PC-3 (cell line): ENCODE results near the gene KIAA2012. TPM values are rescaled to one million over a fixed set of nuclear protein-coding genes. Genes with fewer than 3 reads are reported as not detected.

Experiments
- ATAC-seq: fragments of 200-7000 bp; cut with Tn5 transposase; 2 replicates; pipeline ENCODE4 v1.9.1; 2020; ENCODE audit warnings: mild to moderate bottlenecking, moderate library complexity
- BruUV-seq: library from RNA; stranded (reverse); fragments of 400-500 nt; replicated peaks from 2 replicates; lab custom pipeline; 2021; lab: Mats Ljungman, UMichigan
- CTCF ChIA-PET: fragments of 300-600 bp; sonication (Branson Sonifier 250); formaldehyde crosslinking; loops from one replicate; lab custom pipeline; 2022; ENCODE audit warnings: antibody characterized with exemption; lab: Charles Lee
- POLR2A ChIA-PET: fragments of 300-600 bp; sonication (Branson Sonifier 250); formaldehyde crosslinking; loops from one replicate; lab custom pipeline; 2022; ENCODE audit warnings: antibody characterized with exemption; ENCODE audit not compliant: unreplicated experiment; lab: Charles Lee
- DNase-seq: peaks from one replicate; pipeline ENCODE4 v3.0.0-alpha.2; 2015
- H2AFZ ChIP-seq: fragments of 300-600 bp; sonication (generic); 2 replicates; pipeline ENCODE4 v1.6.0; 2016; ENCODE audit warnings: antibody characterized with exemption, low read length
- H3F3A ChIP-seq: fragments of 300-600 bp; sonication (generic); one replicate; pipeline ENCODE4 v1.6.0; 2017; ENCODE audit warnings: antibody characterized with exemption, low read length, control low read depth, mild to moderate bottlenecking; ENCODE audit not compliant: unreplicated experiment
- H3K27ac ChIP-seq: fragments of 300-600 bp; sonication (generic); 2 replicates; pipeline ENCODE4 v1.5.1; 2016; ENCODE audit warnings: mild to moderate bottlenecking, low read length
- H3K27me3 ChIP-seq: fragments of 300-600 bp; sonication (generic); 2 replicates; pipeline ENCODE4 v1.6.1; 2016; ENCODE audit warnings: low read length, mixed read lengths
- H3K36me3 ChIP-seq: fragments of 300-600 bp; sonication (generic); 2 replicates; pipeline ENCODE4 v1.6.1; 2016; ENCODE audit warnings: low read depth, mixed run types, low read length, mixed read lengths
- H3K4me1 ChIP-seq: fragments of 300-600 bp; sonication (generic); 2 replicates; pipeline ENCODE4 v1.5.1; 2016; ENCODE audit warnings: low read length; ENCODE audit not compliant: insufficient read depth
- H3K4me2 ChIP-seq: fragments of 300-600 bp; sonication (generic); 2 replicates; pipeline ENCODE4 v1.6.0; 2016; ENCODE audit warnings: low read length
- H3K4me3 ChIP-seq: fragments of 300-600 bp; sonication (generic); 2 replicates; pipeline ENCODE4 v1.5.1; 2016; ENCODE audit warnings: mild to moderate bottlenecking, low read length, mixed read lengths
- H3K79me2 ChIP-seq: fragments of 300-600 bp; sonication (generic); 2 replicates; pipeline ENCODE4 v1.6.1; 2017; ENCODE audit warnings: low read length, mixed read lengths
- H3K9ac ChIP-seq: fragments of 300-600 bp; sonication (generic); 2 replicates; pipeline ENCODE4 v1.6.0; 2016; ENCODE audit warnings: mild to moderate bottlenecking, low read length
- H3K9me2 ChIP-seq: fragments of 300-600 bp; sonication (generic); replicated peaks from 2 replicates; pipeline ENCODE4 v1.6.1; 2016; ENCODE audit warnings: mixed run types, low read length, mixed read lengths
- H3K9me3 ChIP-seq: fragments of 300-600 bp; sonication (generic); 2 replicates; pipeline ENCODE4 v1.6.1; 2016; ENCODE audit warnings: low read length, mixed read lengths
- H4K20me1 ChIP-seq: fragments of 300-600 bp; sonication (generic); 2 replicates; pipeline ENCODE4 v1.6.1; 2016; ENCODE audit warnings: low read length, mixed read lengths
- EZH2 ChIP-seq: fragments of 300-600 bp; sonication (generic); IDR thresholded peaks from one replicate; pipeline ENCODE4 v1.6.1; 2017; ENCODE audit warnings: antibody characterized with exemption, mild to moderate bottlenecking, low read length; ENCODE audit not compliant: unreplicated experiment
- EZH2phosphoT487 ChIP-seq: fragments of 300-600 bp; sonication (generic); IDR thresholded peaks from 2 replicates; pipeline ENCODE4 v1.6.1; 2018; ENCODE audit warnings: mild to moderate bottlenecking, antibody characterized with exemption, low read length, borderline replicate concordance
- intact Hi-C: fragments of 100-400 bp; cut with micrococcal nuclease; formaldehyde crosslinking; loops from 2 replicates; pipeline ENCODE4 v1.9.0; 2023
- total RNA-seq: library from RNA; depleted of rRNA; stranded (reverse); fragments of >200 nt; gene quantifications from 2 replicates; pipeline ENCODE4 v1.2.3, GENCODE V29; 2014
- TF ChIP-seq, protein P1 (sequence below): fragments of 300-600 bp; sonication (generic); conservative IDR thresholded peaks from 2 replicates; pipeline ENCODE4 v1.5.1; 2017; ENCODE audit warnings: antibody characterized with exemption, low read depth, mild to moderate bottlenecking, low read length

KIAA2012 gene
- total RNA-seq, 1 experiment from 2014 or later: not detected

DNA sequence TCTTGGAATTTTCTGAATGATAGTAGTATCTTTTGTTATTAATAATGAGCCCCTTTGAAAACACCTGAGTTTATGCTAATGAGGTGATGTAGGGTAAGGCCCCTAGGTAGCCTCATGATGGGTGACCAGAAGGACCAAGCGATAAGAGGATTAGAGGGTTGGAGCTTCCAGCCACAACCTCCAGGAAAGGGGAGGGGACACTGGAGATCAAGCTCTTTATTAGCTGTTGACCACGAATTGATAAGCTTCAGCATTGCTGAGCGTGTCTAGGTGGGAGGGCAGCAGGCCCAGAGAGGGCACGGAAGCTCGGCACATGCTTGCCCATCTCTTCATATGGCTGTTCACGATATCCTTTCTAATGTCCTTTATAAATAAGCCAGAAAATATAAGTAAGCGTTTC lies 39.0 kb downstream of the KIAA2012 start:
- no peaks in the 10 kb centered on the region for H3K36me3 ChIP-seq
- ATAC-seq (no peak), DNase-seq (no peak)
- H3K9ac ChIP-seq: no peak overlapping the region
- no peaks in the 10 kb centered on the region for H3K9me3 ChIP-seq
- H3K4me3 ChIP-seq: no peak overlapping the region
- H3K27ac ChIP-seq: no peak overlapping the region
- H4K20me1 ChIP-seq: no peaks in the 10 kb centered on the region
- no peaks in the 10 kb centered on the region for H3K27me3 ChIP-seq
- H2AFZ ChIP-seq: no peak overlapping the region
- ChIA-PET CTCF (no interaction called here), POLR2A (no interaction called here)
- intact Hi-C loops: no loop called here
- TF ChIP-seq, protein P1, sequence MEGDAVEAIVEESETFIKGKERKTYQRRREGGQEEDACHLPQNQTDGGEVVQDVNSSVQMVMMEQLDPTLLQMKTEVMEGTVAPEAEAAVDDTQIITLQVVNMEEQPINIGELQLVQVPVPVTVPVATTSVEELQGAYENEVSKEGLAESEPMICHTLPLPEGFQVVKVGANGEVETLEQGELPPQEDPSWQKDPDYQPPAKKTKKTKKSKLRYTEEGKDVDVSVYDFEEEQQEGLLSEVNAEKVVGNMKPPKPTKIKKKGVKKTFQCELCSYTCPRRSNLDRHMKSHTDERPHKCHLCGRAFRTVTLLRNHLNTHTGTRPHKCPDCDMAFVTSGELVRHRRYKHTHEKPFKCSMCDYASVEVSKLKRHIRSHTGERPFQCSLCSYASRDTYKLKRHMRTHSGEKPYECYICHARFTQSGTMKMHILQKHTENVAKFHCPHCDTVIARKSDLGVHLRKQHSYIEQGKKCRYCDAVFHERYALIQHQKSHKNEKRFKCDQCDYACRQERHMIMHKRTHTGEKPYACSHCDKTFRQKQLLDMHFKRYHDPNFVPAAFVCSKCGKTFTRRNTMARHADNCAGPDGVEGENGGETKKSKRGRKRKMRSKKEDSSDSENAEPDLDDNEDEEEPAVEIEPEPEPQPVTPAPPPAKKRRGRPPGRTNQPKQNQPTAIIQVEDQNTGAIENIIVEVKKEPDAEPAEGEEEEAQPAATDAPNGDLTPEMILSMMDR: no peak
- TF ChIP-seq EZH2 (no peak), EZH2phosphoT487 (no peak)
- H3K9me2 ChIP-seq: no peaks in the 10 kb centered on the region
- no peak overlapping the region for H3K4me2 ChIP-seq
- H3F3A ChIP-seq: no peaks in the 10 kb centered on the region
- H3K79me2 ChIP-seq: no peaks in the 10 kb centered on the region
- peaks cover 33% of the 10 kb centered on the region for H3K4me1 ChIP-seq
- BruUV-seq: no TSS peak

DNA sequence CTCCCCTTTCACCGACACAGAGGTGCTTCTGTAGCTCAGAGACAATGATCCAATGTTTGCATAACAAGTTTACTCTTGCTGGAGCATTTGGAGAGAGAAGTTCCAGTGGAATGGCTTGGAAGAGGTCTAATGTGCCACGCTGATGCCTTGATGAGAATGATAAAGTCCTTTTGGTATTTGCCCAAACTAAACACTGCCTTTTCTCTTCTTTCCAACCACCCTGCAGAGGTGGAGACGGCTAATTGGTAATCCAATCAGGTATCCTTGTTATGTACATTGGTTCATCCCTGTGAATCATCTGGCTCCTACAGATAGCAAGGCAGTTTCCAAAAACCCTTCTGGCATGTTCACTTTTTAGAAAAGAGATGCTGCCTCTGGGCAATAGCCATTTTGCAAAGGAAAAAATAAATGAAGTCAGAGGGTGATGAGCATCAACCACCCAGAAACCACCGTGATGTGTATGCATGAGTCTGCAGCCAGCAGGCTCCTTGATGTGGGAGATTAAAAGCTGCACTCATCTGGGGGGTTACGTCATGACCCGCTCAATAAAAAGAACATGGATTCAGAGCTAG lies 40.6 kb downstream of the KIAA2012 start:
- Histone ChIP-seq H3F3A (no peaks in the 10 kb centered on the region), H3K4me1 (peaks cover 33% of the 10 kb centered on the region), H3K9ac (no peak overlapping the region), H3K79me2 (no peaks in the 10 kb centered on the region), H3K4me3 (peak overlapping the region; percentile 13; the same call in 1 of the 2 replicates), H3K4me2 (peak overlapping the region; percentile 52), H4K20me1 (no peaks in the 10 kb centered on the region), H2AFZ (peak overlapping the region; percentile 43; the same call in 1 of the 2 replicates), H3K27me3 (no peaks in the 10 kb centered on the region), H3K9me3 (no peaks in the 10 kb centered on the region), H3K27ac (peak overlapping the region; percentile 33), H3K9me2 (no peaks in the 10 kb centered on the region), H3K36me3 (no peaks in the 10 kb centered on the region)
- intact Hi-C loops: no loop called here
- TF ChIP-seq EZH2: no peak
- TF ChIP-seq, protein P1: no peak
- no peak for TF ChIP-seq EZH2phosphoT487
- ATAC-seq: peak; percentile 53; the same call in 1 of the 2 replicates
- peak; percentile 56 for DNase-seq
- POLR2A ChIA-PET: no interaction called here
- CTCF ChIA-PET: interaction anchor here (0.5 kb wide), 1 partner anchor 54 kb away, joined by 4 read pairs; no protein-coding TSS in a partner anchor
- no TSS peak for BruUV-seq

DNA sequence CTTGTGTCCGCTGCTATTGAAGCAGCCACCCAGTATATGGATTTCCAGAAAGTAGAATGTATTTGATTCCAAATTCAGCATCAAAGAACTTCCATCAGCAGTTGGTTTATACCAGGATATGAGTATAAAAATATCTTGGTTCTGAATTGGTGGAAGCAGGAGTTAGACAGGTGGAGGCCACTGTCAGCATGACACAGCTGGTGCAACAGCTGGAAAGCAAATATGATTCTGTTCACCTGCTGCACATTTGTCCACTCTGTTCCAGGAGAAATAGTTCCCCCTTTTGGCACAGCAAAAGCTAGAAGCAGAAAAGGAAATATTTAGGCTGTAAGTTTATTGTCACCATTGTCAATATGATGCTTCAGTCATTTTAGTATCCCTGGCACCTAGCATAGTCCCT lies 41.2 kb downstream of the KIAA2012 start:
- Histone ChIP-seq H3K27ac (no peak overlapping the region; the same call in 1 of the 2 replicates), H3K4me1 (peaks cover 33% of the 10 kb centered on the region), H3K9me2 (no peaks in the 10 kb centered on the region), H3K79me2 (no peaks in the 10 kb centered on the region), H3K4me2 (peak overlapping the region; percentile 52; the same call in 1 of the 2 replicates), H3K36me3 (no peaks in the 10 kb centered on the region), H3K27me3 (no peaks in the 10 kb centered on the region), H3K9me3 (no peaks in the 10 kb centered on the region), H3K4me3 (no peak overlapping the region), H3F3A (no peaks in the 10 kb centered on the region), H4K20me1 (no peaks in the 10 kb centered on the region), H3K9ac (no peak overlapping the region), H2AFZ (no peak overlapping the region)
- DNase-seq: no peak
- intact Hi-C loops: no loop called here
- TF ChIP-seq, protein P1: no peak
- TF ChIP-seq EZH2 (no peak), EZH2phosphoT487 (no peak)
- ChIA-PET POLR2A (no interaction called here), CTCF (no interaction called here)
- no peak for ATAC-seq
- no TSS peak for BruUV-seq
